CD1c-positive myeloid dendritic cell (primary cell): Measurements from ENCODE around the gene MREG.
"Not testable (repeated sequence)": the region's sequence is repeated elsewhere in the genome, so short reads cannot be mapped to it uniquely, and the experiment has no call there.

Experiments used
- DNase-seq: peaks from one replicate; pipeline ENCODE4 v3.0.0-alpha.2; 2016; ENCODE audit errors: extremely low spot score

Gene MREG

DNA sequence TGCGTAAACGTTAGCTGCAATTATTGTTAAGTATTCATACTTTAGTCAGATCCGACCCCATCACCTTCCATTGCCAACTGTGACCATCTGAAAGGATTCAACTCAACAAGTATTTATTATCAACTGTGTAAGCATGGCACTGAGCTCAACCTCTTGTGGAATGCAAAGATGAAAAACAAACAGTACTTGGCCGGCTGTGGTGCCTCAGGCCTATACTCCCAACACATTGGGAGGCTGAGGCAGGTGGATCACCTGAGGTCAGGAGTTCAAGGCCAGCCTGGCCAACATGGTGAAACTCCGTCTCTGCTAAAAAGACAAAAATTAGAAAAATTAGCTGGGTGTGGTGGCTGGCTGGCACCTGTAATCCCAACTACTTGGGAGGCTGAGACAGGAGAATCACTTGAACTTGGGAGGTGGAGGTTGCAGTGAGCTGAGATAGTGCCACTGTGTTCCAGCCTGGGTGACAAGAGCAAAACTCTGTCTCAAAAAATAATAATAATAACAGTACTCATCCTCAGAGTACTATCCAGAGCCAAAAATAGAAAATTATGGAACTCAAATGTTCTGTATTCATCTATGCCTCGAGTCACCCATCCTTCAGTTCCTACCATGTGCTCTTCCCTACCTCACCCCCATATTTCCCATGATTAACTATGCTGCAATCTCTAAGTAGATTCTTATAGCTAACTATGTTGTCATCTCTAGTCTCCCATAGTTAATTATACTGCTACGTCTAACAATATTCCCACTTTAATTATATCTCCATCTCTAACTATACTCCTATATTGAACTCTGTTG, 8.6 kb upstream of the MREG start:
- no peak for DNase-seq

DNA sequence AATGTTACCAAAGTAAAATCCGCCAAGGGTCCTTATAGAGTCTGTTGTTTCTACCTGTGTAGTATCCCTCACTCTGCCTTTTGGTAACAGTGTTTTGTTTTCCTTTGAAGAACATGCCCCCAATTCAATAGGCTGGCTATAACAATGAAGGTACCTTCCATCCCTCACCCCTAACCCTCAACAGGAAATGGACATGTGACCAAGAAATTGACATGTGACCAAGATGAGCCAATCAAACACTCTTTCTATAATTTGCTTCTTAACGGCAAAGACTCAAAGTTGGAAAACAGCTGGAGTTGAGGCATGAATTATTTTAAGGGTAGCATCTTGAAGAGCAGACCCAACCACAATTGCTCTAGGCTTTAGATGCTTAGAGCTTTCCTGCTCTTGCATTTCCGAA, 5.4 kb upstream of the MREG start:
- no peak for DNase-seq

DNA sequence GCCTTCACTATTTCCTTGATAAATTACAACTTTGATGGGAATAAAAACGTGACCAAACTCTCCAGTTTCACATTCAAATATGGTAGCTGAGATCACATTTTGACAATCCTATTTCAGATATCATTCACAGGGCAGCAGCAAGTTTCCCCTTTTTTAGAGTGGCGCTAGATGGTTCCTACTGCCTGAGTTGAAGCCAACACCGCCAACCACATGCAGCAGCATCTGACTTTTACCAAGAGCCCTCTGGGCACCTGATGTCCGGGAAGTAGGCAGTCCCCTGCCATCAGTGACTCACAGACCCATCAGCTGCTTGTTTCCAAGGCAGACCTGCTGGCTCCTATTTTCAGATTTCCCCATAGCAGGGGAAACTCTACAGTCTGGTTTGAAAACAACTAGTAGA, 4.0 kb upstream of the MREG start:
- DNase-seq, result peak; percentile 77

DNA sequence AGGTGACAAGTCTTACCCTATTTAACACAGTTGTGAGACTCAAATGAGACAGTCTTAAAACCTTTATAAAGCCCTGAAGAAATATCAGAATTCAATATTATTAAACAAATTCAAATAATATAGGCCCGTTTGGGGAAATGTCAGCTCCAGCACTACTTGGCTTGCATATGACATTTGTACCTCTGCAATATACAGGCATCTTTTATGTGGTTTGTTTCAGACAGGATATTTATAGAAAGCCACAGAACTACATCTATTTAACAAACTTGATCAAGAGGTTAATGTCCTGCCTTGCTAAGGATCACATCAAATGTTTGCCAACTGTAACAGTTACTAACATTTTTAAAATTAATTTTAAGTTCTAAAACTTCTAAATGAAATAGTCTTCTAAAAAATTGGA, 3.2 kb upstream of the MREG start:
- DNase-seq, result no peak

DNA sequence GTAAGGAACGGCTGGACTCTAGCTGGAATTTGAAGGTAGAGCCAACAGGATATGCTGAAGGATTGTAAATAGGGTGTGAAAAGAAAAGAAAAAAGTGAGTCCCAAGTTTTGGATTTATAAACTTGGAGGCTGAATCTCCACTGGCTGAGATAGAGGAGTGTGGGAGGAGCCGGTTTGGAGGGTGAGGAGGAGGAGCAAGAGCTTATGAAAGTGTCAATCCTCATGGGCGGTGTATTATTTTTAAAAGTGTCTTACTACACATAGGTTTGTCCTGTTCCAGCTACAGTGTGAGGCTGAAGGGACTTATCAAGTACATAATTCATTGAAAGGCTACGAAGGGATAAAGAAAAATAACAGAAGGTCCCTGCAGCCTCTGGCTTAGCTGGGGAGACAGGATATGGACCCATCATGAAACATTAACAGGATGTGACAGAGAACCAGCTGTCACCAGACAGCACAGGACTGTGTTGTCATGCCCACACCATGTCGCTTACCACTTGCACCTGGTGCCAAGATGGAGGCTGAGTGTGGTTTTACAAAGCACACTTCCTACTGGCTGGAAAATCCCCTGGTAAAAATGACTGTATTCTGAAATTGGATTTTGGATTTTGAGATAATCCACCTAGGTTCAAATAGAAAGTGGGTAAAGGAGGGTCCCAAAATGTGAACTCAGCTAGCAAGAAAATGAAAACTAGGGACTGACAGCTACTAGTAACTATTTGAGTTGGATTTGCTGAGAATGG, 2.5 kb upstream of the MREG start:
- DNase-seq, result peak; percentile 40

DNA sequence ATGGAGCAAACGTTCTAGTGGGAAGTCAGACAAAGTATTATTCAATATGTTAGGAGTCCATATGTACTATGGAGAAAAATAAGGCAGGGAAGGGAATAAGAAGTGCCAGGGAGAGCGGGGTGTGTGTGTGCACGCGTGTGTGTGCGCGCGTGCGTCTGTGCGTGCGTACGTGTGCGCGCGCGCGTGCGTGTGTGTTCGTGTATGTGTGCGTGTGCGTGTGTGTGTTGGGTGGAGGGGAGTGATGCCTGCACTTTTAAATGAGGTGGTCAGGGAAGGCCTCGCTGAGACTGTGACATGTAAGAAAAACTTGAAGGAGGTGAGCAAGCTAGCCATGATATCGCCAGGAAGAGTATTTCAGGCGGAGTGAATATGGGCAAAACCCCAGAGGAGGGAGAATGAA, 1.6 kb upstream of the MREG start:
- no peak for DNase-seq

DNA sequence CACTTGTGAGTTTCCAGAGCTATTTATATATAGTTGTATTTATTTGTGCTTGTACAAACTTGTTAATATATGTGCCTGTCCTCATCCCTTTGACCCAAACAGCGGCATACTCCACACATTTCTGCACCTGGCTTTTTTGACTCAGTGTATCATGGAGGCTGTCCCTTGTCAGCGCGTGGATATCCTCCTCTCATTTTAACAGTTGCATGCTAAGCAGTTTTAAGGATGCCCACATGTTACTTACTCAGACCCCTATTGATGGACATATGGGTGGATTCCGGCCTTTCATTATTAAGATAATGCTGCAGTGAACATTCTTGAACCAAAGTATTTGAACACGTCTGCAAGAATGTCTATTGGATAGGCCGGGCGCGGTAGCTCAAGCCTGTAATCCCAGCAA, 655 bp upstream of the MREG start:
- DNase-seq, result no peak

DNA sequence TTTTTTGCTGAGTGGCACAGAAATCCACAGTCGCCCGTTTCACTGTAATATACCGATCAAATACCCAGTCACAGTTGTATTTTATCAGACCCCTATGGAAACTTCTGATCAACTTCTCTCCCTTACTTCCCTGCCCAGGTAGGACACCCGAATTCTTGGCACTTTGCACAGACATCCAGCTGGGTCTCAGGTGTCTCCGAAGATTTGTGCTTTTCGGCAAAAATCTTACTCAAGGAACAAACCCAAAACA, 596 bp downstream of the MREG start:
- DNase-seq, result no peak

DNA sequence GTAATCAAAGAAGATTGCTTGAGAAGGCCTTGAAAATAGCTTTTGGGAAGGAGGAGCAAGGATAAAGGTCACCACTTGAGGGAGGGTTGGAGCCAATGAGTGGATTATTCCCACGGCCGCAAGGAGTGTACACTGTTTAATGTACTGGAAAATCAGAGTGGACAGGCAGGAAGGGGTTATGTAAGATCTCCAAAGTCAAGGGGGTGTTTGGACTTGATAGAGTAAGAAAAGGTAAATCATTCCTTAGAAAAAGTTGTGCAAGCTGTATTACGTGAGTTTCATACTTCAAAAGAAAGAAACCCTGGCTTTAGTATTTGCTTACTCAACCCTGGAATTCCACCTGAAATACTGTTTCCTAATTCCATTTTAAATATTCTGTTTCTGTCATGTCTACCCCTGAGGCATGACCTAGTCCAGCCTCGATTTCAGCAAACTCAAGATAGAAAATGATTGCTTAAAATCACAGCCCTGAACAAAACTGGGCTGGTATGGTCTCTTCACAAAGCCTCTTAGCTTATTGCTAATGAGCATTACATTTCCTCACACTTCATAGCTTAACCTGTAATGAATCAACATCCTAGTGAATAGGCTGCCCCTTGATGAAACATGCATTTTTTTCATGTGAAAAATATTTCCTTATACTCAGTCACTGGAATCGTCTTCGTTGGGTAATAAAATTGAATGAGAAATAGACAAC, 1.1 kb downstream of the MREG start:
- DNase-seq, result peak; percentile 58

DNA sequence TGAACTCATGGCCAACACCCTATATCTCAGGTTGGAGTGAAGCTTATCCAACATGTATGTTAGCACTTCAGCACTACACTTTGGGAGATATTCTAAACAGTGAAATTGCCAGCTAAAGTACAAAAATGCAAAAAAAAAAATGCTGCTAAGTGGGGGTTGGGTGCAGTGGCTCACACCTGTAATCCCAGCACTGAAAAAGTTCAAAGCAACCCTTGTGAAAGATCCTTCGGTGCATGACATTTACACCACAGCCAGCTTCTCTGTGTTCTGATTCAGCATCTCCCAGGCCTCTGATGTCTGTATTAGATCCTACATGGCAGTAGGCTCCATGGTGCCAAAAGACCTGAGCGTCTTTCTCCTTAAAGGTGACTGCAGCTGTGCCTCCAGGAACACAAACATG, 4.1 kb downstream of the MREG start:
- not testable (repeated sequence) for DNase-seq

DNA sequence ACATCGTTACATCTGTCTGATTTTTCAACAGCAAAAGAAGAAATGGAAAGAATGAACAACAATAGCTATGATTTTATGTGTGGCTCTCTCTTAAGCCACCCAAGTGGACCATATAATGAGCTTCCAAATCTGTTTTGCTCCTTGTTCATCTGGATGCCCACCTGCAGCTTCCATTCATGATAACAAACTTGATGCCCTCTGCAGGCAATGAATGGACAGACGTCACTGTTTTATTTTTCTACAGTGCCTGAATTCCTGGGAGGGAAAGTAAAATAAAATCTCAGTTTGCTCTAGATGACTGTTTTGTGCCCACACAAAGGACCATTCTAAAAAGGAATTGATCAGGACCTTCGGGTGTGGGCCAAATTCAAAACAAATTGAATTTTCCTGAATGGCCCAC, 5.0 kb downstream of the MREG start:
- no peak for DNase-seq

DNA sequence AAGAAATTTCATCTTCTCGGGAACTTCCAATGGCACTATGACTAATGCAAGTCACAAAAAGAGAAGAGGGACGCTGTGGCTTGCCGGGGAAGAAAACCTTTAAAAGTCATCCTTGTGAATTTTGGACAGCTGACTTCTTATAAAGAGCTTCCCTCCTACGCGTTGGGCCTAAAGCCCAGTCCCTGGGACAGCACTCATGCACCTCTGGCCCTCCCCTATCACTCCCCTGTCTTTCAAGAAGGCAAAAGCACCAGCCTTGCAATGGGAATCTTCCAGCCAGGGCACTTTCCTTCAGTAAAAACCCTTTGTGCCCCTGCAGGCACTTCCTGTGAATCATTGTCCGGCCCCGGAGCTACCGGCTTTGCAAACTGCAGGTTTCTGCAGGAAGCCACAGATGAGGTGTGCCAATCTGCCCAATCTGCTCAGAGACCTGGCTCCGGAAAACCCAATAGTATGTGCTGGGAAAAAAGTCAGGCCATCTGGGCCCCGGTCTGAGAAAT, 7.1 kb downstream of the MREG start:
- peak; percentile 96 for DNase-seq

DNA sequence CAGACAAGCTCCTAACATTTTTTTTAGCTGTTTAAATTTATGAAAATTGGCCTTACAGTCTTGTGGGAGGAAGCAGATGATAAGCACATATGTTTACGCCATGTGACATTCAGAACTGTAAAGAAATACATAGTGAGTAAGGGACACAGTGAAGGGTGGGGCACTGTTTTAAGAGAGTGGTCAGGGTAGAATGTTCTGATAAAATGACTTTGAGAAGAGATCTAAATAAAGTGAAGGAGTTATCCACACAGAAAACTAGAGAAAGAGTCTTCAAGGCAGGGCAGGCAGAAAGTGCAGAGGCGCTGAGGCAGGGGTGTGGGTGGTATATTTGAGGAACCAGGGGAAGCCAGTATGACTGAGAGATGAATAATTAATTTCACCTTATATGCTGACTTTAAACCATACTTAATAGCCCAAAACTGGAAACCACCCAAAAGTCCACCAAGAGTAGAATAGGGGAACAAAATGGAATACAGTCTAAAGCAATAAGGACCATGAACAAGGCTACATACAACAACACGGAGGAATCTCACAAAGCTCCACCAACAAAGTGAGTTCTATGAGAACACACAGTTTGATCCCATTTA, 8.6 kb downstream of the MREG start:
- DNase-seq, result peak; percentile 91

DNA sequence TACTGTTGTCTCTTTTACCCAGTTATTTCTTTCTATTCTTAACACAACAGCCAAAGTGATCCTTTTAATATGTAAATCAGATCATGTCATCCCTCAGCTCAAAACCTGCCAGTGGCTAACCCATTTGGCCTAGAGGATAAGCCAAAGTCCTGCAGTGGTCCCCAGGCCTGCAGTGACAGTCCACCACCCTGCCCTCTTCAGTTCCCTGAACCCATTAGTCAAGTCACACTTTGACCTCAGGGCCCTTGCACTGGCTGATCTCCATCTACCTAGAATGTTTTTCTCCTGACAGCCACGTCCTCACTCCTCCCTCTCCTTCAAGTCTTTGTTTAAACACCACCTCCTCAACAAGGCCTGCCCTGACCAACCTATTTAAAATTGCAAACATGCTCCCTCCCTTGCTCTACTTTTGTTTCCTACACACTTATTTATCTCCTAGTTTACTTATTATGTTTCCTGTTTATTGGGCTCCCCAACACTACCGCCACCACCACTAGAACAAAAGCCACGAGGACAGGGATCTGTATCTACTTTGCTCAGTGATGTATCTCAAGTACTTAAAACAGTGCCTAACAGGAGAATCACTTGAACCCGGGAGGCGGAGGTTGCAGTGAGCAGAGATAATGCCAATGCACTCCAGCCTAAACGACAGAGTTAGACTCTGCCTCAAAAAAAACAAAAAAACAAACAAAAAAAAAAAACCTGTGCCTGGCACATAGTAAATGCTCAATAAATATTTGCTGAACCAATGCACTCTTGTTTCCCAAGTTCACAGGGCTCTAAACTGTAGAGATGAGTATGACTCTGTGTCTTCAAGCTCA, 9.3 kb downstream of the MREG start:
- no peak for DNase-seq

DNA sequence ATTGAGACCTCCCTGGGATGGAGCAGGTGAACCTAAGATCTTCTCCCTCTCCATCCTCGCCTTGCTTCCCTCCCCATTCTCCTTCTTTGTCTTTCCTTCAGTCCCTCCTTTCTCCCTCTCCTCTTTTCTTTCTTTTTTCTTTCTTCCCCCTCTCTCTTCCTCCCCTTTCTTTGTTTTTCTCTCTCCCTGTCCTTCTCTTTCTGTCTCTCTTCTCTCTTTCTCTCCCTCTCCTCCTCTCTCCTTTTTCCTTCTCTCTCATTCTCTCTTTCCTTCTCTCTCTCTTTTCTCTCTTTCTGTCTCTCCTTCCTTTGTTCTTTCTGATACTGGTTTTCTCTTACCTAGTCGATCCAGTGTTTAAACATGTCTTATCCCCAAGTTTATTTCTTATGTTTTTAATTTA, 10.7 kb downstream of the MREG start:
- DNase-seq, result no peak

DNA sequence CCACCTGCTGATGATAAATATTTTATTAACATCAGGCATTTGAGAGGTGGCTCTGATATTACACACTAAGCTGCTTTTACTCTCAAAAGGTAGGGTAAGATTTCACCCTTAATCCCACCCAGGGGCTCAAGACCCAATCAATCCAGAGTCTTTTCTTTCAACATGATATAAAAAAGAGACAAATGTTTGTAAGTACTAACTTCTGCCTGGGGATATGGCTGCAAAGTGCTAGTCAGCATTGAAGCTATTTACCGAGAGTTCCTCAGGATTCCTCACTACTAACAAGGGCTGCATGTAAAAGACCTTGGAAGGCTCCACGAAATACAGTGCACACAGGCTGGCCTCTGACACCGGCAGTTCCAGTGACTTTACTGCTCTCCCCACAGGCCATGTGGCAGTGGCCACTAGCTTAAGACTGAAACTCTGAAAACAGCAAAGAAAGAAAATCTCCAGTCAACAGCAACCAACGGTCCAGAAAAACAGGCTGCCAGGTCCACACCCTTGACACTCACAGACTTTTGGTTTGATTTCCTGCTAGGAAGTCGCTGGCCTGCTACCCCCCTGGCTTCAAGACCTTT, 11.2 kb downstream of the MREG start:
- DNase-seq, result no peak

DNA sequence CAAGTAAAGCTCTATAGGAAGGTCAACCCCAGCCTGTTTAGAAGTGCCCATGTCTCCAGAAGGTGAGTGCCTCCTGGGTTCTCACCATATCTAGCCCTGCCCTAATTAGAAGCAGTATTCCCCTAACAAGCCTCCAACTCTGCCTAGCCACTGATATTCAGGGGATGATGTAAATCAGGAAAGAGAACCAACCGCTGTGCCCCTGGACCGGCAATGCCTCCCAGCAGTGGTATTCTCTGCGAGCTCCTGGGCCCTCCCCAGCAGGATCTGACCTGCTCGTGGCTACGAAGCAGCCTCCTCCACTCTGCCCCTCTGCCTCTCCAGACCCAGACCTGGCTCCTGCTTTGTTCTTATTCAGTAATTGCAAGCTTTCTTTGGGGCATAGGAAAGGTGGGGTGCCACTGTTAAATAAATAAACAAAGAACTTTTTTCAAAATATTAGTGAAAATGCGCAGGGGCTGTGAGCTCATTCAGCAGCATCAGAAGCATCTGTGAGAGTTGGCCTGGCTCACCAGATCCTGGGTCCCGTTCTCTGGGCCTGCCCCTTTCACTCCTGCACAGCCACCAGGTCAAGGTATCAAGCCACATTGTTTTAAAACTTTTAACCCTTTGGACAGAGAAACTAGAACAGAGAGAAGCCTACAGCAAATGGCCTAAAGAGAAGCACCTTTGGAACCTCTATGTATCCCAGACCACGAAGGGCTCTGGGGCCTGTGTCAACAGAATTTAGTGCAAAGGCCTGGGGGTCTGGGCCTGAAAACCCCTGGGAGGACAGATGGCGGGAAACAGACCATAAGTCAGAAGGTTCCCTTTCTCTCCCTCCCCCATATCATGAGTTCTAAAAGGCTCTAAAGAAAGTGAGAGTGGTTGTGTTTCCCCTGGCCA, 11.9 kb downstream of the MREG start:
- peak; percentile 21 for DNase-seq

DNA sequence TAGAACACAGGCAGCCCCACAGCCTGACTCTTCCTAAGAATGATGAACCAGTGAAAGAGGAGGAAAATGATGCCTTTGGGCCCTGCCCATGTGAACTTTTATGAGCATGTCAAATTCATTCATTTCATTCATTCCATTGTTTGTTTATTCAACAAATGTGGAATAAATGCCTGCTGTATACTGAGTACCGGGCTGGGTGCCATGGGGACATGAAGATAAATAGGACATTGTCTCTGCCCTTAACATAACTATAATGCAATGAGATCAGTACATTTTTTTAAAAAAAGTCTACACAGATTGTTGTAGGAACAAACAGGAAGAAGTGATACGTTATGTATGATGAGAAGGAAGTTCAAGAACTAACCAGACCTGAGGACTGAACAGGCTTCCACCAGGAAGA, 14.7 kb downstream of the MREG start:
- peak; percentile 22 for DNase-seq

DNA sequence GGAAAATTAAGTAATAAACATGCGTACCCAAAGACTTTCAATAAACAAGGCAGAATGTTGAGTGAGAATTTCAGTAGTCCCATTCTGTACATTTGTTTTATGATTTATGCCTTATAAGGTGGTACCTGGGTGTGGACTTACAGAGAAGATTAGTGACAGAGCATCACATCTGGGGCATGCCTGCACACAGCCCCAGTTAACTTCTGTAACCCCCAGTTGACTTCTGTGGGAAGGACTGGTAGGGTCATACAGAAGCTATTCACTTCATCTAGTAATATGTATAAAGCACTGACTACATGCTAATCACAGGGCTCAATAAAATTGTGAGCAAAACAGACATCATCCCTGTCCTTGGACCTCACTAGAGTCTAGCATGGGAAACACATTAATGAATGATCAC, 16.1 kb downstream of the MREG start:
- DNase-seq, result no peak

DNA sequence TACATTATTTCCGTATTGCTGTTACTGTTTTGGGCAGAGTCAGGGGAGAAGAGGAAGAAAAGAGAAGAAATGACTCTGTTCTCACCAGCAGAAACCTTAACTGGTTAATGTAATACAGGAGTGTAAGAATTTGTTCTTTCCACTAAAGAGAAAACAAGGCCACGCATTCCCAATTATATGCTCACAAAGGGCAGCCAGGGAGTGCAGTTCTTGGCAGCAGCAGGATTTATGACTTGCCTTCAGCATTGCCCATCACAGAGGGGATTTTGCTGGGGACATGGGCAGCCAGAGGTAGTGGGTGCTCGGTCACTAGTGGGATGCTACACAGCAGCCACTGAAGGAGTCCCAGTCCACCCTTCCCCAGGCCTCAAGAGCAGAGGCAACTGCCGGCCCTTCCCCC, 18.4 kb downstream of the MREG start:
- no peak for DNase-seq
